Breast epithelium (tissue), 4 donors: ENCODE data around the gene ACKR4. TPM values are rescaled to one million over a fixed set of nuclear protein-coding genes. Genes with fewer than 3 reads are reported as not detected.
"Not testable (repeated sequence)": the region's sequence is repeated elsewhere in the genome, so short reads cannot be mapped to it uniquely, and the experiment has no call there.

Source experiments
- DNase-seq, 2 donors: peaks; one replicate each; pipeline ENCODE4 v3.0.0-alpha.2; 2019; ENCODE audit warnings: low spot score in 2 of 2
- H3K27ac ChIP-seq, 2 donors: fragments of 200-600 bp; sonication (generic) in 1 of 2; one replicate each; pipeline ENCODE4 v1.5.1; 2016 to 2019; ENCODE audit warnings: mild to moderate bottlenecking in 1 of 2
- H3K27me3 ChIP-seq, 2 donors: fragments of 200-600 bp; sonication (generic) in 1 of 2; one replicate each; pipeline versions ENCODE4 v1.5.1 to v1.6.0; 2017 to 2019; ENCODE audit warnings: control low read depth in 1 of 2, mild to moderate bottlenecking in 1 of 2
- H3K36me3 ChIP-seq: fragments of 200-600 bp; one replicate; pipeline ENCODE4 v1.5.1; 2019
- H3K4me1 ChIP-seq, 2 donors: fragments of 200-600 bp; sonication (generic); one replicate each; pipeline ENCODE4 v1.5.1; 2016 to 2019; ENCODE audit warnings: control low read depth in 1 of 2
- H3K4me3 ChIP-seq, 3 donors: fragments of 200-600 bp; sonication (generic); 1 replicate in 2 of 3; 2 replicates in 1 of 3; pipeline ENCODE4 v1.5.1; 2016 to 2019; ENCODE audit warnings: mild to moderate bottlenecking in 3 of 3, moderate library complexity in 2 of 3
- H3K9me3 ChIP-seq, 2 donors: fragments of 200-600 bp; sonication (generic) in 1 of 2; one replicate each; pipeline ENCODE4 v1.5.1; 2016 to 2019; ENCODE audit warnings: control low read depth in 1 of 2
- POLR2A ChIP-seq: fragments of 450-650 bp; IDR thresholded peaks from one replicate; pipeline ENCODE4 v1.6.1; 2016; ENCODE audit warnings: antibody characterized with exemption, mild to moderate bottlenecking, moderate library complexity
- POLR2AphosphoS5 ChIP-seq, 3 donors: sonication (generic); formaldehyde crosslinking; IDR thresholded peaks; one replicate each; pipeline ENCODE4 v1.6.1; 2017; ENCODE audit warnings: antibody characterized with exemption in 3 of 3
- intact Hi-C: fragments of 100-400 bp; cut with DNase I; formaldehyde crosslinking; loops from one replicate; pipeline ENCODE4 v1.15.1; 2023; ENCODE audit warnings: low total_unique reads
- total RNA-seq, 3 donors: library from RNA; depleted of rRNA; stranded (reverse); fragments of >200 nt; gene quantifications; one replicate each; pipeline ENCODE4 v1.1.0, GENCODE V29; 2016
- TF ChIP-seq, protein P1 (sequence below), 3 donors: fragments of 450-650 bp; IDR thresholded peaks; one replicate each; pipeline ENCODE4 v1.5.1; 2016 to 2017; ENCODE audit warnings: antibody characterized with exemption in 3 of 3, mild to moderate bottlenecking in 3 of 3, moderate library complexity in 3 of 3

Gene ACKR4
- total RNA-seq, 3 donors from 2014 or later = 1.1 to 2.5 (median 1.6) TPM

DNA sequence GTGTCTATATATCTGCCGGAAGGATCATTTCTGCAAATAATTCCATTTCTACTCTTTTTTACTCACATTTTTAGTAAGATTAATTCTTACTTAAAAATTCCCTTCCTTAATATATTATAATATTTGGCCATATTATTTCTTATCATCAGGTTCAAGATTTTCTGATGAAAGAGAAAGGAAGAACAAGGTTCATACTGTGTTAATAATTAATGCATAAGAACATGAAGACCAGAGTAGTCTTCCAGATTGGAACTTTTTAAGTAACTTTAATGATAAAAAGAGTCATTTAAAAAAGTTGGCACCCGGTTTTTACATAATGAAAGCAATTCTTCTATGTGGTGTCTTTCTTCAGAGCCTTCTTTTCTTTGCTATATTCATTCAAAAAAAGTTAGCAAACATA lies 590 bp downstream of the ACKR4 start:
- Histone ChIP-seq H3K4me3 (peak overlapping the region in 2 of 3 donors; percentile 11 to 13), H3K27ac (no peak overlapping the region), H3K36me3 (no peaks in the 10 kb centered on the region), H3K27me3 (no peaks in the 10 kb centered on the region), H3K9me3 (no peaks in the 10 kb centered on the region), H3K4me1 (no peaks in the 10 kb centered on the region)
- TF ChIP-seq POLR2AphosphoS5 (IDR thresholded peaks at IDR 0.05) (no peak), POLR2A (no peak)
- TF ChIP-seq, protein P1, sequence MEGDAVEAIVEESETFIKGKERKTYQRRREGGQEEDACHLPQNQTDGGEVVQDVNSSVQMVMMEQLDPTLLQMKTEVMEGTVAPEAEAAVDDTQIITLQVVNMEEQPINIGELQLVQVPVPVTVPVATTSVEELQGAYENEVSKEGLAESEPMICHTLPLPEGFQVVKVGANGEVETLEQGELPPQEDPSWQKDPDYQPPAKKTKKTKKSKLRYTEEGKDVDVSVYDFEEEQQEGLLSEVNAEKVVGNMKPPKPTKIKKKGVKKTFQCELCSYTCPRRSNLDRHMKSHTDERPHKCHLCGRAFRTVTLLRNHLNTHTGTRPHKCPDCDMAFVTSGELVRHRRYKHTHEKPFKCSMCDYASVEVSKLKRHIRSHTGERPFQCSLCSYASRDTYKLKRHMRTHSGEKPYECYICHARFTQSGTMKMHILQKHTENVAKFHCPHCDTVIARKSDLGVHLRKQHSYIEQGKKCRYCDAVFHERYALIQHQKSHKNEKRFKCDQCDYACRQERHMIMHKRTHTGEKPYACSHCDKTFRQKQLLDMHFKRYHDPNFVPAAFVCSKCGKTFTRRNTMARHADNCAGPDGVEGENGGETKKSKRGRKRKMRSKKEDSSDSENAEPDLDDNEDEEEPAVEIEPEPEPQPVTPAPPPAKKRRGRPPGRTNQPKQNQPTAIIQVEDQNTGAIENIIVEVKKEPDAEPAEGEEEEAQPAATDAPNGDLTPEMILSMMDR (IDR thresholded peaks at IDR 0.05) = no peak
- intact Hi-C loops = loop anchor here (10.0 kb wide), 1 partner anchor 53 kb away; no protein-coding TSS in a partner anchor
- DNase-seq = no peak

DNA sequence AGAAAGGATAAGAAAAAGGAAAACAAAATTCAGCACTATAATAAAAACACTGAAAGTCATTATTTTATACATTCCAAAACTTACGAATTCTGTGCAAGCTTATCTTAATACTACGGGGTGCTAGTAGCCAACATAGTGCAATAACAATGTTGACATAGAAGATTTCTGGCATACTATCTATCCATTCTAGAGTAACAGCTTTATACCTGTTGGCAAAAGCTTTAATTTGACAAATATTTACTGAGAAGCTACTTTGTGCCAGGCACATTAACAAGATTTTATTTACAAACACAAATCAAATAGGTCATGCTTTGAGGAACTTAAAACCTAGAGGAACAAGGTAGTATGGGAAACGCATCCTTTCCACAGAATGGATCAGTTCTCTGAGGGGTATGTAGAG lies 1.1 kb downstream of the ACKR4 start:
- Histone ChIP-seq H3K27me3 (no peaks in the 10 kb centered on the region), H3K36me3 (no peaks in the 10 kb centered on the region), H3K27ac (no peak overlapping the region), H3K9me3 (no peaks in the 10 kb centered on the region), H3K4me3 (peak overlapping the region in 1 of 3 donors; percentile 11), H3K4me1 (no peaks in the 10 kb centered on the region)
- TF ChIP-seq POLR2A (no peak), POLR2AphosphoS5 (IDR thresholded peaks at IDR 0.05) (no peak)
- TF ChIP-seq, protein P1 (IDR thresholded peaks at IDR 0.05) = no peak
- intact Hi-C loops = loop anchor here (10.0 kb wide), 1 partner anchor 53 kb away; no protein-coding TSS in a partner anchor
- no peak for DNase-seq

DNA sequence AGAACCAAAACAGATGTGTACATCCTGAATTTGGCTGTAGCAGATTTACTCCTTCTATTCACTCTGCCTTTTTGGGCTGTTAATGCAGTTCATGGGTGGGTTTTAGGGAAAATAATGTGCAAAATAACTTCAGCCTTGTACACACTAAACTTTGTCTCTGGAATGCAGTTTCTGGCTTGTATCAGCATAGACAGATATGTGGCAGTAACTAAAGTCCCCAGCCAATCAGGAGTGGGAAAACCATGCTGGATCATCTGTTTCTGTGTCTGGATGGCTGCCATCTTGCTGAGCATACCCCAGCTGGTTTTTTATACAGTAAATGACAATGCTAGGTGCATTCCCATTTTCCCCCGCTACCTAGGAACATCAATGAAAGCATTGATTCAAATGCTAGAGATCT lies 3.5 kb downstream of the ACKR4 start:
- H3K4me1 ChIP-seq, H3K36me3 ChIP-seq, H3K27me3 ChIP-seq, DNase-seq, intact Hi-C loops, H3K27ac ChIP-seq, H3K9me3 ChIP-seq, H3K4me3 ChIP-seq: not testable (repeated sequence)

DNA sequence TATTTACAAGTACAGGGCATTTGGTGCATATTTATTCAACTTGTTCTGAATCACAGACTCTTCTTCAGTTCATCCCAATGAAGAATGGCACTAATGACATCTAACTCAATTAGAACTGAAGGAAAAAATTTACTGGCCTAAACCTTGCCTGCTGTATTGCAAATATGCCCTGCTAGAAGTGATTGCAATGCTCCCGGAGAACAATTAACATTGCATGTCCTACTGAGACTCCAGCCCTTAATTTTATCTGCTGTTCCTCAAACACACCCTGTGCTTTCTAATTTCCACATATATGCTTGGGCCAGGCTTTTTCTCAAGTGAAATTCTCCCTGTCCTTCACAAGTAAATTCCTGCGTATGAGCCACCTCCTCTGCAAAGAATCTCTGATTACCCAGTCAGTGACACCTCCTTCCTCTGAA lies 8.3 kb downstream of the ACKR4 start:
- Histone ChIP-seq H3K27me3 (no peaks in the 10 kb centered on the region), H3K9me3 (no peaks in the 10 kb centered on the region), H3K36me3 (no peaks in the 10 kb centered on the region), H3K27ac (no peak overlapping the region), H3K4me1 (no peaks in the 10 kb centered on the region), H3K4me3 (no peak overlapping the region)
- intact Hi-C loops = no loop called here
- DNase-seq = no peak
- TF ChIP-seq POLR2AphosphoS5 (IDR thresholded peaks at IDR 0.05) (no peak), POLR2A (no peak)
- TF ChIP-seq, protein P1 (IDR thresholded peaks at IDR 0.05) = no peak

DNA sequence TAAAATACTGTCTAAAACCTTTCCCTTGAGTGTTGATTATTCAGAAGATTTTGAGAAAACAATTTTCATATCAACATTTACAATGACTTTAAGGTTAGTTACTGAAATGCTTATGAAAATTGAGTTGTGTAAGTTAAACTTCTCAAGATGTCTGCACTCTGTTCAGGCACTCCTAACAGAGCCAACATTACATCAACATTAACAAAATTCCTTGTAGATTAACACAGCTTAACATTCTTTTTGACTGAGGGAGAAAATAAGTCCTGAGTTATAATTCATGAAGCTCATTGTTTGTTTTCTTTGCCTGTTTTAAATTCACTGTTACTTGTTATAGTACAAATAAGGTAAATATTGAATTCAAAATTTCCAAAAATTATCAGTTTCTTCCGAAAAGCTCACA lies 9.0 kb downstream of the ACKR4 start:
- no peak for DNase-seq
- H3K4me3 ChIP-seq = no peak overlapping the region
- TF ChIP-seq POLR2AphosphoS5 (IDR thresholded peaks at IDR 0.05) (no peak), POLR2A (no peak)
- TF ChIP-seq, protein P1 (IDR thresholded peaks at IDR 0.05) = no peak
- H3K27ac ChIP-seq = no peak overlapping the region
- H3K4me1 ChIP-seq = no peaks in the 10 kb centered on the region
- intact Hi-C loops = no loop called here
- H3K27me3 ChIP-seq = no peaks in the 10 kb centered on the region
- H3K36me3 ChIP-seq = no peaks in the 10 kb centered on the region
- no peaks in the 10 kb centered on the region for H3K9me3 ChIP-seq

DNA sequence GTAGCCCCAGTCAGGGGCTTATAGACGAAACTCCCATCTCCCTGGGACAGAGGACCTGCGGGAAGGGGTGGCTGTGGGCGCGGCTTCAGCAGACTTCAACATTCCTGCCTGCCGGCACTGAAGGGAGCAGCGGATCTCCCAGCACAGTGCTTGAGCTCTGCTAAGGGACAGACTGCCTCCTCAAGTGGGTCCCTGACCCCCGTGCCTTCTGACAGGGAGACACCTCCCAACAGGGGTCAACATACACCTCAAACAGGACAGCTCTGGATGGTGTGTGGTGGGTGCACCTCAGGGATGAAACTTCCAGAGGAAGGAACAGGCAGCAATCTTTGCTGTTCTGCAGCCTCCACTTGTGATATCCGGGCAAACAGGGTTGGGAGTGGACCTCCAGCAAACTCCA lies 9.6 kb downstream of the ACKR4 start:
- H3K4me3 ChIP-seq, H3K27me3 ChIP-seq, H3K27ac ChIP-seq, H3K4me1 ChIP-seq, H3K9me3 ChIP-seq, DNase-seq, H3K36me3 ChIP-seq, intact Hi-C loops: not testable (repeated sequence)

DNA sequence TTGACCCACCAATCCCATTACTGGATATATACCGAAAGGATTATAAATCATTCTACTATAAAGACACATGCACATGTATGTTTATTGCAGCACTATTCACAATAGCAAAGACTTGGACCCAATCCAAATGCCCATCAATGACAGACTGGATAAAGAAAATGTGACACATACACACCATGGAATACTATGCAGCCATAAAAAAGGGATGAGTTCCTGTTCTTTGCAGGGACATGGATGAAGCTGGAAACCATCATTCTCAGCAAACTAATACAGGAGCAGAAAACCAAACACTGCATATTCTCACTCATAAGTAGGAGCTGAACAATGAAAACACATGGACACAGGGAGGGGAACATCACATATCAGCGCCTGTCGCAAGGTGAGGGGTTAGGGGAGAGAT lies 18.2 kb downstream of the ACKR4 start:
- H3K27ac ChIP-seq, DNase-seq, H3K4me1 ChIP-seq, H3K4me3 ChIP-seq, H3K27me3 ChIP-seq, intact Hi-C loops, H3K36me3 ChIP-seq, H3K9me3 ChIP-seq: not testable (repeated sequence)
